CD4-positive, alpha-beta T cell treated with Interleukin-21 for 1 hour (primary cell): ENCODE data around the gene ENOX1.
"Not testable (repeated sequence)": the region's sequence is repeated elsewhere in the genome, so short reads cannot be mapped to it uniquely, and the experiment has no call there.

ENCODE experiments used
- DNase-seq: peaks from one replicate; pipeline ENCODE4 v3.0.0-alpha.2; 2020

Gene ENOX1

DNA sequence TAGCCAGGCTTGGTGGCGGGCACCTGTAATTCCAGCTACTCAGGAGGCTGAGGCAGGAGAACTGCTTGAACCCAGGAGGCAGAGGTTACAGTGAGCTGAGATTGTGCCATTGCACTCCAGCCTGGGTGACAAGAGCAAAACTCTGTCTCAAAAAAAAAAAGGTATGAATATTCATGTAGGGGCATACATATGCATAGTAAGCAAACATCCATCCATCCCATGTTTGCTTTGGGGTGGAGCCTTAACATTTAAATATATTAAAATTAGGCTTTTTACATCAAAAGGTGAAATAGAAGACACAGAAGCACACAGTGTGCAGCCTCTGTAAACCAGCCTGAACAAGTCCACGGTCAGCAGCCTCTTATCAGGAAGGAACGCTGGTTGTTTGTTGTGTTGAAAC lies 618.3 kb downstream of the ENOX1 start:
- DNase-seq, result not testable (repeated sequence)

DNA sequence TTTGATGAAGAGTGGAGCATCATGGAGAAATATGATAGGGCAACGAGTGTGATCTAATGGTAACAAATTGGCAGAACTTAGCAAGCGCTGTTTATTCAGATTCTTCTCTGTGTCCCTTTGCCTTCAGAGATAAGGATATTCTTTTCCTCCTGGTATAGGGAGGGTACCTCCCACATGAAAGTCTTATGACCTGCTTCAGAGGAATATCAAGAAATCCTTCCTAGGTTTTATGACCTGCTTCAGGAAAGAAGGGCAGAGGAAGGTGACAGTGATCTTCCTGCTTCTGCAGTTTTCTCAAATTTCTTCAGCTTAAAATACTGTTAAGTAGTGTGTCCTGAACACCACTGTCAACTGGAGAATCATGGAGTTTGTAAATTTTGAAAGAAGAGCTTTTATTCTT lies 619.0 kb downstream of the ENOX1 start:
- no peak for DNase-seq

DNA sequence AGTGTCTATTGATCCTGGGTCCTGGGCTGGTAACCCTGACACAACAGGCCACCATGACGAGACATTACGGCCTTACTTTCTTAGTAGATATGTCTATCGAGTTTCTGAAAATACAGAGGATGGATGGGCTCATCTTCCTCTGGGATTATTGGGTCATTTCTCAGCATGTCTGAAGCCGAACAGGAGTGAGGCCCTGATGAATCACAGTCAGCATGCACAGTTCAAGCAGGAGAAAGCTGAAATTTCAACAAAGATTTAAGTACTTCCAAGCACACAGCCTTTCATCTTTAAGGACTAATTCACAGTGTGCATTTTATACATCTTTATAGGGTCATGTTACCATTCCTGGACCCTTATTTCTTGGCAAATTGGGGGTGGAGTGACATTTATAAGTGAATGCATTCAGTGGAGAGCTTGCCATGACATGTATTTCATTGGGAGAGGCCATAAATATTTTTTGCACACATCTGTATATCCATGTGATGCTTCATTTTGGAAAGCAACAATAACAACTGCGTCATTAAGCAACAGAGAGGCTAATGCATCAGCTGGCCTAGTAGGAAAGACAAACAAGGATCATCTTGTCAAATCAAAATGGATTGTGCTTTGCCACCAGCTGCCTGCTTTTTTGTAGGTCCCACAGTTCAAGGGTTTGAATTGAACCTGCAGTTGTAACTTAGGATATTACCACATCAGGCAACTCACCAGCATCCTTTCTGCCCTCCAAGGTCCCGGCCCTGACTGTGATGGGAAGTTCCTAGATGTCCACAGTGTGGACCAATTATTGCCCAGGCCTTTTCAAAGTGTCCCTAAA lies 619.9 kb downstream of the ENOX1 start:
- DNase-seq, result no peak
